Sciatic nerve (tissue), 2 donors: ENCODE data around the gene ACAP3. TPM values are rescaled to one million over a fixed set of nuclear protein-coding genes. Genes with fewer than 3 reads are reported as not detected.

ENCODE experiments used
- ATAC-seq: fragments of 200-7000 bp; cut with Tn5 transposase; one replicate; pipeline ENCODE4 v1.9.1; 2020; ENCODE audit warnings: mild to moderate bottlenecking, moderate library complexity
- DNase-seq: peaks from one replicate; pipeline ENCODE4 v3.0.0-alpha.2; 2020; ENCODE audit warnings: low spot score
- intact Hi-C: fragments of 100-400 bp; cut with DNase I; formaldehyde crosslinking; loops from one replicate; pipeline ENCODE4 v1.14.2; 2022
- total RNA-seq: library from RNA; stranded (reverse); fragmentation: NEBNext Ultra II Directional; extraction: Animal tissue kit (Norgen Biotek cat#: 25700); gene quantifications from one replicate; pipeline ENCODE4 v1.2.1, GENCODE V29; 2021
- donor health status: DM: no; HTN: no; CAD: no.
- donor health status: DM: no; HTN: no; CAD: no.

ACAP3 gene
- total RNA-seq, 1 donor from 2014 or later = 74.7 TPM

GRCh38 chr1:1306661-1307260 is 969 bp downstream of the ACAP3 start:
- intact Hi-C loops = no loop called here
- no peak for DNase-seq
- ATAC-seq = no peak

GRCh38 chr1:1306070-1306660 is 1.6 kb downstream of the ACAP3 start:
- intact Hi-C loops = no loop called here
- DNase-seq (no peak), ATAC-seq (no peak)

- ATAC-seq (peak; percentile 67), DNase-seq (peak; percentile 85)
- intact Hi-C loops = no loop called here
Measured at GRCh38 chr1:1305300-1306069, 2.2 kb downstream of the ACAP3 start.

GRCh38 chr1:1304331-1305299 is 3.1 kb downstream of the ACAP3 start:
- DNase-seq = peak; percentile 87
- intact Hi-C loops = no loop called here

DNA sequence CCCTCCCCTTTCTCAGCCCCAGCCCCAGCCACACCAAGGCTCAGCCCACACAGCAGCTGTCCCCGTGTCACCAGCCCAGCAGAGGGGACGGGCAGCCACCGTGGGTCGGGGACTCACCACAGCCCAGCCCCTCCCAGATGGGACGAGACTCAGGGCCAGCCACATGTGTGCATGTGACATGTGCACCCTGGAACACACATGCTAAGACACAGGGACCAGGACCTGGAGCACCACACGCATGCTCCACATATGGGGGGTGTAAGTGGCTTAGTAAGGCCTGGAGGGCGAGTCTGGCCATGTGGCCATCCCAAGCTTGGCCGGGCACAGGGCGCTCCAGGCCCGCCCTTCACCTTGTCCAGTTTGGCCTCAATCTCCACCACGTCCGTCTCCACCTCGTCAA is 4.0 kb downstream of the ACAP3 start:
- intact Hi-C loops = no loop called here
- no peak for DNase-seq
- no peak for ATAC-seq

More at GRCh38 chr1:1304331-1305299, 3.1 kb downstream of the ACAP3 start:
- ATAC-seq = peak; percentile 63

DNA sequence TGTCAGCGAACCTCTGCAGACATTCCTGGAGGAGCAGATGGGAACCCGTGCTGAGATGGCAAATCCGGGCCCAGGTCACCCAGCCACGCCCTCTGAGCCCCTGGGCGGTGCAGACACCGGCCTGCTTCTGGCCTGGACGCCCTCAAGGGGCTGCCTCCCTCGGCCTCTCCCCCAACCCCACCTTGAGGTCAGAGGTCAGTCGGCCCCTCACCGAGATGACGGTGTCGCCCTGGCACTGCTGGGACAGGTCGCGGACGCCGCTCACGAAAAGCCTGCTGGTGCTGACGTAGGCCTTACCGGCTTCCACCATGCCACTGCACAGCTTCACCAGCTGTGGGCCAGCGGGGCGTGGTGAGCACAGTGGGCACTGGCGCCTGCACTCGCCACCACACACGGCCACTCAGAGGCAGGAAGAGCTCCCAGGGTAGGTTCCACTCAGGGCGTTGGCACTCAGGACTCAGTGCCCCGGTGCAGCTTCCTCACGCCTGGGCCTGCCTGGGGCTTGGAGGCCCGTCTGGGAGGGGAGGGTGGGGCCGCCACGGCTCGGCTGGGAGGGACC is 4.7 kb downstream of the ACAP3 start:
- ATAC-seq (no peak), DNase-seq (no peak)
- intact Hi-C loops = no loop called here

DNA sequence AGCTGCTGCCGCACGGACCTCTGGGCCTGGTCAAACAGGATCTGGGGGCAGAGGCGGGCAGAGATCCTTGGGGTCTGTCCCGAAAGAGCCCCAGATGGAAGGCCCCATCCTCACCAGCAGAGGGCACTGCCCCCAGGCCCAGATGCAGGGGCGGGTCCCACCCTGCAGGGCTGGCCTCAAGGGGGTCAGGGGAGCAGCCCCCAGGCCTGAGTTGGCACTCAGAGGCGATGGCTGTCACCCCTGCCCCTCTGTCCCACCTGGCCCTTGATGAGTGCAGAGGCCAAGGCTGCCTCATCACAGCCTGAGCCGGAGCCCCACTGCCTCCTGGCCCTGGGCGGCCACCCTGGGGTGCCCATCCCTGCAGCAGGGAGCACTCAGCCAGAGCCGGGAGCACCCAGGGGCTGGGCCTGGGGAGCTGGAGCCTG is 5.7 kb downstream of the ACAP3 start:
- intact Hi-C loops = no loop called here
- ATAC-seq (no peak), DNase-seq (no peak)

DNA sequence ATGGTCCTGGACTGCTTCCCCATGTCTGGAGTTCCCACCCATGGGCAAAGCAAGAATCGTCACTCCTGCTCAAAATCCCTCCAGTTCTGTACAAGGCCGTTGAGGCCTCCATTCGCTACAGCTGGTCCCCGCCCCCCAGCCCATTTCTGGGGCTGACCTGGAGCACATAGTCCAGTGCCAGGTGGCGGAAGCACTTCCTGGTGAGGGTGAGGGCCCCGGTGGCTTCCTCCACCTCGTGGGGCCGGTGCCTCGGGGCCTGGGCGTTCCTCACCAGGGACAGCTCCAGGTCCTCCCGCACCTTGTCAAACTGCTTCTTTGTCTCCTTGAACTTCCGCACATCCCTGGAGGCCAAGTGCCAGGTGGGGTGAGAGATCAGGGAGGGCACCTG is 7.4 kb downstream of the ACAP3 start:
- no peak for ATAC-seq
- intact Hi-C loops = no loop called here
- DNase-seq = no peak

DNA sequence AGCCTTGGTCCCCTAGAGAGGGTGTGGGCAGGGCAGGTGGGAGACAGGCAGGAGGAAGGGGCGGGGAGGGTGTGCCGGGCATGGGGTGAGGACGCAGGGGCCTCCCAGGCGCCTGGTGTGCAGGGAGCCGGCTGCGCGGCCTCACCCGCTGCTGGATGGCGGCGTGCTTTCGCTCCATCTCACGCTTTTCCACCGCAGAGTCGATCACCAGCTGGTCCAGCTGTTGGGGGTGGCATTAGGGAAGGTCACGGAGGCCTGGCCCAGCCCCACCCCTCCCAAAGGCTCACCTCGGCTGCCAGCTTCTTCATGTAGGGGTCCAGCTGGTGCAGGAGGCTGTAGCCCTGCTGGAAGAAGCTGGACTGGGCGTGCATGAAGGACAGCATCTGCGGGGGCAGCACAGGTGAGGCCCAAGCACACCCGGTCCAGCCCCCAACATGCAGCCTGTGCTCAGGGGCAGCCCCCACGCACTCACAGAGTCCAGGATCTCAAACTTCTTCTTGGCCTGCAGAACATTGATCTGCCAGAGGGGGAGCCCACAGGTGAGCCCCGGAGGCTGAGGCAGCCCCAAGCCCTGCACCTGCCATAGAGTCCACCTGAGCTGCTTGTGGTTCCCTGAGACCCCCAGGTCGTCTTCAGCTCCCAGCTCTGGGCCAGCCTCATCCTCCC is 7.9 kb downstream of the ACAP3 start:
- ATAC-seq (no peak), DNase-seq (no peak)
- intact Hi-C loops = no loop called here

DNA sequence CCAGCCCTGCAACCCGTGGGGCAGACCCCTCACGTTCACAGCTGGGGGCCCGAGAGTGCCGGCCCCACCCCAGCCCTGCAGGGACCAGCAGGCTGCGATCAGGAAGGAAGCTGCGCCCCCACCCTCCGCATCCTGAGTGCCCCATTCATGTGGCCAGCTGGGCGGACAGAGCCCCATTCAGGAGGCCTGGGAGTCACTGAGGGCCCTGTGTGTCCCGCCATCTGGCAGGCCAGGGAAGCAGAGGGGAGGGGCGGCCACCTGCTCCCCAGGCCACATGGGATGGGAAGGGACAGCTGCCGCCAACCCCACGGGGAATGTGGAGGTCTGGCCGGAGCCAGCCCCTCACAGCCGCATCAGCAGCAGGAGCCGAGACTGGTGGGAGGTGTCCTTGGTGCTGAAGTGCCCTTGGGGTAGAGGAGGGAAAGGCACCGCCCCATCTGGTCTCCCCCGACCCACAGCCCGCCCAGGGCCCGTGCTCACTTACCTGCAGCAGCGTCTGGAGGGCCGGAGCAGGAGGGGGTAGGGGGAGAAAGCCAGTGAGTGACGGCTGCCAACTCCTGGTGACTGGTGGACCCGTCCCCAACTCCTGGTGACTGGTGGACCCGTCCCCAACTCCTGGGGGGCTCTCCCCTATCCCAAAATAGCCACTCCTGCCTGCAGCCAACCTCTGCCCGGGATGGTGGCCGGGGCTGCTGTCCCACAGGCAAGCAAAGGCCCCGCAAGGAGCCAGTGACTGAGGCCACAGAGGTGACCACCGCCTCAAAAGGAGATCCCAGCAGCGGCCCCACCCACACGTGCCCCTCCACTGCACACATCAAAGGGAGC is 8.7 kb downstream of the ACAP3 start:
- no peak for DNase-seq
- ATAC-seq = peak; percentile 4
- intact Hi-C loops = no loop called here

GRCh38 chr1:1297802-1298424 is 9.8 kb downstream of the ACAP3 start:
- ATAC-seq = no peak
- DNase-seq = no peak
- intact Hi-C loops = no loop called here

DNA sequence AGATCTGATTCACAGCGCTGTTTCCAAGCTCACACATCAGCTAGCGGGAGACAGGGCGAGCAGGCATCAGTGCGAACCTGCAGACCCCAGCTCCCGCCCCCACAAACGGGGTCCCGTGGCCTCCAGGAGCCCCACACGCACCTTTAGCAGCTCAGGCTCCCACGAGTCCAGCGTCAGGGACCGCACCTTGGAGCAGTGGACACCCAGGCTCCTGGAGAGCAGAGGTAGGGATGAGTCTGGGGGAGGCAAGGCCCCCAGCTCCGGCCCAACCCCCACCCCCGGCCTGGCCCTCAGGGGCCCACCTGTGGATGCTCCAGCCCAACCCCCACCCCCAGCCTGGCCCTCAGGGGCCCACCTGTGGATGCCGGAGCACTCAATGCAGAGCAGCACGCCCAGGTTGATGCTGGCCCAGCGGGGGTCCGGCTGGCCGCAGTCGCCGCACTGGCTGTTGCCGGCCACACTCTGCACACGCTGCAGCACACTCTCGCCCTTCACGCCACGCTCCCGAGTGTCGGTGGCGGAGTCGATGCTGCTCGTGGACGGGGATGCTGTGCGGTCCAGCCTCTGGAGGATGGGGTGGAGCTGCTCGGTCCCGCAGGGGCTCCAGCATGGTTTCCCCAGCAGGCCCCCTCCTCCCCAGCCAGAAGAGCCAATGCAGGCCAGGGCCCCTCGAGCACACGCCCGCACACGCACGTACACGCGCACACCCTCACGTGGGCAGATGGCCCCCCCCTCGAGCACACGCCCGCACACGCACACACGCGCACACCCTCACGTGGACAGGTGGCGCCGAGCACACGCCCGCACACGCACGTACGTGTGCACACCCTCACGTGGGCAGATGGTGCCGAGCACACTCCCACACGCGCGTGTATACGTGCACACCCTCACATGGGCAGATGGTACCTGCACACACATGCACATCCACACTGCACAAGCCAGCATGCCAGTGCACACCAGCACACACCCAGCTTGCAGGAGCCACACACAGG is 11.4 kb downstream of the ACAP3 start:
- ATAC-seq (no peak), DNase-seq (no peak)
- intact Hi-C loops = no loop called here

GRCh38 chr1:1295154-1295923 is 12.4 kb downstream of the ACAP3 start:
- intact Hi-C loops = no loop called here
- ATAC-seq (no peak), DNase-seq (no peak)

DNA sequence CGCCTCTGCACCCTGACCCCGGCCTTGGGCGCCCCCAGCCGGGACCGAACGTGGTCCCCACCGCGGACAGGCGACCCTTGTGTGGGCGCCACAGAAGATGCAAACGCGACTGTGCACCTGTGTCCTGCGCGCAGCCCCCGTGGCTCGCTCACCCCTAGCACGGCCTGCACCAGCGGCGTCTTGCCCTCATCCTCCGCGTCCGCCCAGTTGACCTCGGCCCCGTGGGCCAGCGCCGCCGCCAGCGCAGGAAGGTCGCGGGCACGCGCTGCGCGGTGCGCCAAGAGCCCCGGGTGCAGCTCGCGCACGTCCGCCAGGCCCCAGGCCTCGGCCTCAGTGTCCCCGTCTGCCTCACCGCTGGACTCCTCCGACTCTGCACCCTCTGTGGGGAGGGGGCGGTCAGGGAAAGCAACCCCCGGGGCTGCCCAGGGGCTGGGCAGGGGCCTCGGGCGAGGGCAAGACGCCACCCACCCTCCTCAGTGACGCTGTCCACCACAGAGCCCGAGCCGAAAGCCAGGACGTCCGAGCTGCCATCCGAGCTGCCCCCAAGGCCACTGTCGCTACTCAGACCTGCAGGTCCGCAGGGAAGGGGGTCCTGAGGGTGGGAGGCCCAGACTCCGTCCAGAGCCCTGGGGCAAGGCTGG is 13.4 kb downstream of the ACAP3 start:
- intact Hi-C loops = loop anchor here (5.0 kb wide), 1 partner anchor 172 kb away; no protein-coding TSS in a partner anchor
- no peak for ATAC-seq
- DNase-seq = no peak
